Left cardiac atrium (tissue), 4 donors: ENCODE results near the gene KNSTRN. TPM values are rescaled to one million over a fixed set of nuclear protein-coding genes. Genes with fewer than 3 reads are reported as not detected.

ENCODE experiments used
- ATAC-seq, 2 donors: fragments of 200-7000 bp; cut with Tn5 transposase; one replicate each; pipeline ENCODE4 v1.9.1; 2020; ENCODE audit warnings: mild to moderate bottlenecking in 2 of 2, moderate library complexity in 2 of 2
- DNase-seq: peaks from one replicate; pipeline ENCODE4 v3.0.0-alpha.2; 2020
- intact Hi-C, 2 donors: fragments of 100-400 bp; cut with DNase I; formaldehyde crosslinking; loops; one replicate each; pipeline versions ENCODE4 v1.14.1 to v1.15.1; 2022 to 2023
- total RNA-seq, 2 donors: library from RNA; stranded (reverse); fragmentation: NEBNext Ultra II Directional; extraction: Animal tissue kit (Norgen Biotek cat#: 25700); gene quantifications; one replicate each; pipeline ENCODE4 v1.2.1, GENCODE V29; 2021
- donor health status: DM: no; HTN: yes; CAD: no.
- donor health status: DM: no; HTN: yes; CAD: no; lungs with severe emphysema.
- donor health status: DM: yes; HTN: yes; CAD: no.
- donor health status: Dilated cardiomyopathy.

The KNSTRN gene
- total RNA-seq, 2 donors from 2014 or later, result 7.2 to 8.0 TPM

GRCh38 chr15:40418126-40418525 lies 35.6 kb downstream of the KNSTRN start:
- intact Hi-C loops, result loop anchor here in 1 of 2 donors (10.0 kb wide), 1 partner anchor 53 kb away; no protein-coding TSS in a partner anchor
- ATAC-seq (no peak), DNase-seq (no peak)

GRCh38 chr15:40420071-40420713 lies 37.7 kb downstream of the KNSTRN start:
- intact Hi-C loops, result loop anchor here (2.0 to 10.0 kb wide), 6 partner anchors 51 to 205 kb away; partner anchors contain the start of genes ANKRD63 (in 1 of the 2), CCDC9B (in 1 of the 2) and INAFM2 (in 1 of the 2)
- DNase-seq (no peak), ATAC-seq (peak; percentile 35 to 53)

GRCh38 chr15:40420793-40421192 lies 38.3 kb downstream of the KNSTRN start:
- no peak for DNase-seq
- intact Hi-C loops, result loop anchor here (2.0 to 10.0 kb wide), 6 partner anchors 52 to 206 kb away; partner anchors contain the start of genes ANKRD63 (in 1 of the 2), CCDC9B (in 1 of the 2) and INAFM2 (in 1 of the 2)
- ATAC-seq, result peak; percentile 16 to 20

- DNase-seq (peak; percentile 83), ATAC-seq (peak; percentile 91 to 93)
- intact Hi-C loops, result loop anchor here (2.0 to 10.0 kb wide), 6 partner anchors 53 to 207 kb away; partner anchors contain the start of genes ANKRD63 (in 1 of the 2), CCDC9B (in 1 of the 2) and INAFM2 (in 1 of the 2)
Measured at GRCh38 chr15:40421246-40422157, 39.0 kb downstream of the KNSTRN start.

- DNase-seq (no peak), ATAC-seq (no peak)
Measured at GRCh38 chr15:40424483-40425115, 42.1 kb downstream of the KNSTRN start.

GRCh38 chr15:40425681-40426080 lies 43.2 kb downstream of the KNSTRN start:
- no peak for DNase-seq
- no peak for ATAC-seq
- intact Hi-C loops, result loop anchor here in 1 of 2 donors (10.0 kb wide), 1 partner anchor 211 kb away; no protein-coding TSS in a partner anchor

More at GRCh38 chr15:40424483-40425115, 42.1 kb downstream of the KNSTRN start:
- intact Hi-C loops, result loop anchor here (5.0 to 10.0 kb wide), 5 partner anchors 82 to 210 kb away; partner anchors contain the start of genes ANKRD63 (in 1 of the 2), CCDC9B (in 1 of the 2) and INAFM2 (in 1 of the 2)

- DNase-seq (no peak), ATAC-seq (no peak)
- intact Hi-C loops, result loop anchor here in 1 of 2 donors (10.0 kb wide), 1 partner anchor 212 kb away; no protein-coding TSS in a partner anchor
Measured at GRCh38 chr15:40427188-40427587, 44.7 kb downstream of the KNSTRN start.

GRCh38 chr15:40428185-40428584 lies 45.7 kb downstream of the KNSTRN start:
- DNase-seq (no peak), ATAC-seq (no peak)
- intact Hi-C loops, result loop anchor here in 1 of 2 donors (10.0 kb wide), 1 partner anchor 213 kb away; no protein-coding TSS in a partner anchor

- no peak for ATAC-seq
- DNase-seq, result no peak
- intact Hi-C loops, result loop anchor here in 1 of 2 donors (10.0 kb wide), 1 partner anchor 214 kb away; no protein-coding TSS in a partner anchor
Measured at GRCh38 chr15:40429068-40429710, 46.7 kb downstream of the KNSTRN start.

GRCh38 chr15:40430271-40430805 lies 47.8 kb downstream of the KNSTRN start:
- ATAC-seq, result peak in 1 of 2 donors; percentile 37
- intact Hi-C loops, result no loop called here
- no peak for DNase-seq

GRCh38 chr15:40435023-40435709 lies 52.6 kb downstream of the KNSTRN start:
- DNase-seq, result no peak
- intact Hi-C loops, result no loop called here
- no peak for ATAC-seq

- no peak for ATAC-seq
- no peak for DNase-seq
- intact Hi-C loops, result no loop called here
Measured at GRCh38 chr15:40435710-40436089, 53.2 kb downstream of the KNSTRN start.

- intact Hi-C loops, result no loop called here
- ATAC-seq, result peak in 1 of 2 donors; percentile 1
- DNase-seq, result no peak
Measured at GRCh38 chr15:40436116-40436891, 53.8 kb downstream of the KNSTRN start.

GRCh38 chr15:40436892-40437751 lies 54.6 kb downstream of the KNSTRN start:
- no peak for DNase-seq
- no peak for ATAC-seq

GRCh38 chr15:40437752-40438687 lies 55.5 kb downstream of the KNSTRN start:
- intact Hi-C loops, result no loop called here
- ATAC-seq, result no peak
- DNase-seq, result no peak

More at GRCh38 chr15:40436892-40437751, 54.6 kb downstream of the KNSTRN start:
- intact Hi-C loops, result no loop called here
